WERI-Rb-1 (cell line): ENCODE data around the gene BAHCC1.
A peak's percentile ranks its signal among the peaks of the same experiment; 100 is the strongest.

Experiments used
- DNase-seq: peaks from one replicate; pipeline ENCODE4 v3.0.0-alpha.2; 2020
- H3K27ac ChIP-seq: fragments of 250-450 bp; sonication (Bioruptor Pico); 2 replicates; pipeline ENCODE4 v1.5.1; 2020; ENCODE audit warnings: mild to moderate bottlenecking, moderate library complexity
- H3K27me3 ChIP-seq: fragments of 250-450 bp; sonication (Bioruptor Pico); 2 replicates; pipeline ENCODE4 v1.5.1; 2021; ENCODE audit warnings: mild to moderate bottlenecking, low read depth, moderate library complexity; ENCODE audit not compliant: insufficient read depth, severe bottlenecking
- H3K36me3 ChIP-seq: fragments of 250-450 bp; sonication (Bioruptor Pico); 2 replicates; pipeline ENCODE4 v1.5.1; 2020; ENCODE audit warnings: mild to moderate bottlenecking, moderate library complexity
- H3K4me3 ChIP-seq: 2 replicates; pipeline ENCODE4 v1.5.1; 2011; ENCODE audit warnings: low read depth, mild to moderate bottlenecking, control low read depth, low read length
- H3K9me3 ChIP-seq: fragments of 250-450 bp; sonication (Bioruptor Pico); 2 replicates; pipeline ENCODE4 v1.5.1; 2021; ENCODE audit warnings: mild to moderate bottlenecking, moderate library complexity; ENCODE audit not compliant: severe bottlenecking
- TF ChIP-seq, protein P1 (sequence below): IDR thresholded peaks from 2 replicates; pipeline ENCODE4 v1.5.1; 2011; ENCODE audit warnings: low read depth, mild to moderate bottlenecking, control low read depth, inconsistent platforms, low read length

Gene BAHCC1

GRCh38 chr17:81471818-81472456, 76.7 kb downstream of the BAHCC1 start:
- Histone ChIP-seq H3K9me3 (no peaks in the 10 kb centered on the region), H3K27me3 (no peaks in the 10 kb centered on the region), H3K27ac (peak overlapping the region; percentile 8; the same call in 1 of the 2 replicates), H3K4me3 (no peak overlapping the region), H3K36me3 (no peaks in the 10 kb centered on the region; the same call in 1 of the 2 replicates)
- peak; percentile 74 for DNase-seq
- TF ChIP-seq, protein P1, sequence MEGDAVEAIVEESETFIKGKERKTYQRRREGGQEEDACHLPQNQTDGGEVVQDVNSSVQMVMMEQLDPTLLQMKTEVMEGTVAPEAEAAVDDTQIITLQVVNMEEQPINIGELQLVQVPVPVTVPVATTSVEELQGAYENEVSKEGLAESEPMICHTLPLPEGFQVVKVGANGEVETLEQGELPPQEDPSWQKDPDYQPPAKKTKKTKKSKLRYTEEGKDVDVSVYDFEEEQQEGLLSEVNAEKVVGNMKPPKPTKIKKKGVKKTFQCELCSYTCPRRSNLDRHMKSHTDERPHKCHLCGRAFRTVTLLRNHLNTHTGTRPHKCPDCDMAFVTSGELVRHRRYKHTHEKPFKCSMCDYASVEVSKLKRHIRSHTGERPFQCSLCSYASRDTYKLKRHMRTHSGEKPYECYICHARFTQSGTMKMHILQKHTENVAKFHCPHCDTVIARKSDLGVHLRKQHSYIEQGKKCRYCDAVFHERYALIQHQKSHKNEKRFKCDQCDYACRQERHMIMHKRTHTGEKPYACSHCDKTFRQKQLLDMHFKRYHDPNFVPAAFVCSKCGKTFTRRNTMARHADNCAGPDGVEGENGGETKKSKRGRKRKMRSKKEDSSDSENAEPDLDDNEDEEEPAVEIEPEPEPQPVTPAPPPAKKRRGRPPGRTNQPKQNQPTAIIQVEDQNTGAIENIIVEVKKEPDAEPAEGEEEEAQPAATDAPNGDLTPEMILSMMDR, result no peak

GRCh38 chr17:81473019-81473418, 77.8 kb downstream of the BAHCC1 start:
- Histone ChIP-seq H3K4me3 (no peak overlapping the region), H3K36me3 (no peaks in the 10 kb centered on the region), H3K9me3 (no peaks in the 10 kb centered on the region), H3K27ac (no peak overlapping the region), H3K27me3 (no peaks in the 10 kb centered on the region)
- no peak for DNase-seq
- TF ChIP-seq, protein P1, result no peak

DNA sequence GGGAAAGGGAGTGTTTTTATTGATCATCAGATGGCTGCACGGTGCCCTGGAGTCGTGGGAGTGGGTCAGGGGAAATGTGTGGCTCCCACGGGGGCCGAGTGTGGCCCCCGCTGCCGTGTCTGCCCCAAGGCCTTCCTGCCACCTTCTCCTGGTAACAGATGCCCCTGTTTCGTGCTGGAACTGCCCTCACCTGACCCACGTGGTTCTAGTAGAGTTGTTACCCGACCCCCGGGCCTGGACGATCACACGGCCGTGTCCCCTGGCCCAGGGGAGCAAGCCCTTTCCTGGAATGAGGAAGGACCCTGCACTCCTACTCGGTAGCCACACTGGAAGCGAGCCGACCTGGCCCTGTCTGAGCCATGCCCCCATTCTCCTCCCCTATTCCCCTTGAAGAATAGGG, 79.7 kb downstream of the BAHCC1 start:
- DNase-seq, result no peak
- no peaks in the 10 kb centered on the region for H3K27me3 ChIP-seq
- H3K9me3 ChIP-seq, result no peaks in the 10 kb centered on the region
- H3K4me3 ChIP-seq, result no peak overlapping the region
- no peak overlapping the region for H3K27ac ChIP-seq
- TF ChIP-seq, protein P1, result no peak
- no peaks in the 10 kb centered on the region for H3K36me3 ChIP-seq

GRCh38 chr17:81476097-81476496, 80.8 kb downstream of the BAHCC1 start:
- DNase-seq, result no peak
- Histone ChIP-seq H3K4me3 (no peak overlapping the region), H3K27me3 (no peaks in the 10 kb centered on the region), H3K27ac (no peak overlapping the region), H3K36me3 (no peaks in the 10 kb centered on the region), H3K9me3 (no peaks in the 10 kb centered on the region)
- TF ChIP-seq, protein P1, result no peak

GRCh38 chr17:81476635-81477034, 81.4 kb downstream of the BAHCC1 start:
- no peak for DNase-seq
- H3K9me3 ChIP-seq, result no peaks in the 10 kb centered on the region
- H3K4me3 ChIP-seq, result no peak overlapping the region
- no peaks in the 10 kb centered on the region for H3K27me3 ChIP-seq
- TF ChIP-seq, protein P1, result no peak
- no peaks in the 10 kb centered on the region for H3K36me3 ChIP-seq
- no peak overlapping the region for H3K27ac ChIP-seq

DNA sequence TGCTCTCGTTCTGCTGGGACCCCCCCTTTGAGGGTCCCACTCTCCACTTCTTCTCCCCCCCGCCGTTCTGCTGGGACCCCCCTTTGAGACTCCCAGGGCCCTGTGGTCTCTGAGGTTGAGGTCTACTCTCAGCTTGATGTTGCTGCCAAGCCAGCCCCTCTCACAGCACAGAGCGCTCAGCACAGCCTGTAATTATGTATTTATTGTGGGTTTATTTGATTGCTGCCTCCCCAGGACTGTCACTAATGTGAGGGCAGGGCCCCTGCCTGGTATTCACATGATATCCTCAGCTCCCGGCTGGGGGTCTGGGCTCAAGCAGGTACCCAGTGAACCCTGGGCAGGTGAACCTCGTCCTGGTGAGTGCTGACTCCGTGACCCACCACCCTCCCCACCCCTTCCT, 81.9 kb downstream of the BAHCC1 start:
- no peaks in the 10 kb centered on the region for H3K36me3 ChIP-seq
- H3K9me3 ChIP-seq, result no peaks in the 10 kb centered on the region
- TF ChIP-seq, protein P1, result no peak
- H3K27ac ChIP-seq, result no peak overlapping the region
- DNase-seq, result no peak
- no peaks in the 10 kb centered on the region for H3K27me3 ChIP-seq
- no peak overlapping the region for H3K4me3 ChIP-seq
